Lower leg skin (tissue), 3 donors: ENCODE measurements around the gene ZNF146.

ENCODE experiments used
- POLR2A ChIP-seq, 2 donors: fragments of 450-650 bp; IDR thresholded peaks; one replicate each; pipeline ENCODE4 v1.6.1; 2016 to 2017; ENCODE audit warnings: antibody characterized with exemption in 2 of 2, mild to moderate bottlenecking in 1 of 2, moderate library complexity in 1 of 2
- TF ChIP-seq, protein P1 (sequence below), 3 donors: fragments of 450-650 bp; IDR thresholded peaks; one replicate each; pipeline ENCODE4 v1.5.1; 2016; ENCODE audit warnings: antibody characterized with exemption in 3 of 3, mild to moderate bottlenecking in 3 of 3, moderate library complexity in 2 of 3

DNA sequence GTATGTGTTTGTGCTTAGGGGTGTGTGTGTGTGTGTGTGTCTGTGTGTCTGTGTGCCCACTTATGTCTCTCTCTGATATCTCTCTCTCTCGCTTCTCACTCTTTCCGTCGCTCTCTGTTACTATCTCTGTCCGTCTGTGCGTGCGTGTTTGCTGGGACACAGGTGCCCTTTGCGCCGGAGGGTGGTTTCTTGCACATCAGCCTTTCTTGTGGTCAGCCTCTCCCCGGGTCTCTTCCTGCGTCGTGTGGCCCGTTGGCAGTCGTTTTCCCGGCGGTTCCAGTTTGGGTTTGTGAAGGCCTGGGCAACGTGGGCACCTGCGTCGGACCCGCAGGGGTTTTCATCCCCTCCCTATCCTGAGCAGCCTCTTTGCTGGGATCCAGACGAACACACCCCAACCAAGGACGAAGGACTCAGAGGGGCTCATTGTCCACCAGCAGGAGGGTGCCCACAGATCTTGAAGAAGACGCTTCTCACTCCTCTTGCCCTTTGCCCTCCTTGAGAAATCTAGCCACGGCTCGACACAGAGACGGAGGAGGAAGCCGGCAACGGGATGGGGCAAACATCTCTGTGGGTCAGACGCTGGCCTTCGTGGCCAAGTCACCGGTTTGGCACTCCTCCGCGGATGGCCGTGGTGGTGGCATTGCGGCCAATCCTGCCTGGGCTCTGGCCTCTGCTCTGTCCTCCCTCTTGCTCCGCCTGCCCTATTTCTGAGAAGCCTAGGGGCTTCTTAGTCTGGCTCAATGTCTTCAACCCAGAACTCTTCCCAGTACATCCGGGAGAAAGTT lies 52.3 kb downstream of the ZNF146 start:
- TF ChIP-seq, protein P1, sequence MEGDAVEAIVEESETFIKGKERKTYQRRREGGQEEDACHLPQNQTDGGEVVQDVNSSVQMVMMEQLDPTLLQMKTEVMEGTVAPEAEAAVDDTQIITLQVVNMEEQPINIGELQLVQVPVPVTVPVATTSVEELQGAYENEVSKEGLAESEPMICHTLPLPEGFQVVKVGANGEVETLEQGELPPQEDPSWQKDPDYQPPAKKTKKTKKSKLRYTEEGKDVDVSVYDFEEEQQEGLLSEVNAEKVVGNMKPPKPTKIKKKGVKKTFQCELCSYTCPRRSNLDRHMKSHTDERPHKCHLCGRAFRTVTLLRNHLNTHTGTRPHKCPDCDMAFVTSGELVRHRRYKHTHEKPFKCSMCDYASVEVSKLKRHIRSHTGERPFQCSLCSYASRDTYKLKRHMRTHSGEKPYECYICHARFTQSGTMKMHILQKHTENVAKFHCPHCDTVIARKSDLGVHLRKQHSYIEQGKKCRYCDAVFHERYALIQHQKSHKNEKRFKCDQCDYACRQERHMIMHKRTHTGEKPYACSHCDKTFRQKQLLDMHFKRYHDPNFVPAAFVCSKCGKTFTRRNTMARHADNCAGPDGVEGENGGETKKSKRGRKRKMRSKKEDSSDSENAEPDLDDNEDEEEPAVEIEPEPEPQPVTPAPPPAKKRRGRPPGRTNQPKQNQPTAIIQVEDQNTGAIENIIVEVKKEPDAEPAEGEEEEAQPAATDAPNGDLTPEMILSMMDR (IDR thresholded peaks at IDR 0.05): no peak
- TF ChIP-seq POLR2A (IDR thresholded peaks at IDR 0.05): no peak
